HepG2 (cell line): Measurements from ENCODE around the gene PHLDB1.

Experiments
- EZH2 ChIP-seq: conservative IDR thresholded peaks from 2 replicates; pipeline ENCODE4 v1.6.1; 2012; ENCODE audit warnings: mild to moderate bottlenecking, low read depth, low read length, moderate library complexity
- FOSL1 ChIP-seq: sonication (generic); formaldehyde crosslinking; IDR thresholded peaks from 2 replicates; pipeline ENCODE4 v1.9.0; 2021; ENCODE audit warnings: missing genetic modification reagents, borderline replicate concordance
- HNRNPUL1 ChIP-seq: fragments of 200-400 bp; formaldehyde crosslinking; IDR thresholded peaks from 2 replicates; pipeline ENCODE4 v1.6.1; 2017; ENCODE audit warnings: low read depth, mild to moderate bottlenecking, low read length, moderate library complexity
- KLF16 ChIP-seq, 2 experiments: sonication (generic) in 1 of 2; formaldehyde crosslinking in 1 of 2; IDR thresholded peaks; 2 replicates each; pipeline versions ENCODE4 v1.6.1 to v1.8.0; 2016 to 2023; ENCODE audit warnings: missing genetic modification reagents in 2 of 2, missing compliant biosample characterization in 1 of 2
- RBAK ChIP-seq: sonication (generic); formaldehyde crosslinking; IDR thresholded peaks from 2 replicates; pipeline ENCODE4 v1.5.1; 2020; ENCODE audit warnings: mild to moderate bottlenecking, missing genetic modification reagents
- TCF12 ChIP-seq, 2 experiments: fragments of 450-650 bp in 1 of 2; sonication (generic) in 1 of 2; formaldehyde crosslinking in 1 of 2; IDR thresholded peaks; 2 replicates each; pipeline versions ENCODE4 v1.6.1 to v1.8.0; 2017 to 2022; ENCODE audit warnings: antibody characterized with exemption in 1 of 2, mild to moderate bottlenecking in 1 of 2, missing genetic modification reagents in 1 of 2, moderate library complexity in 1 of 2
- TF ChIP-seq, protein P1 (sequence below): sonication (generic); formaldehyde crosslinking; IDR thresholded peaks from 2 replicates; pipeline ENCODE4 v1.4.0; 2020; ENCODE audit warnings: mild to moderate bottlenecking, missing genetic modification reagents
- TF ChIP-seq, protein P2 (sequence below): sonication (generic); formaldehyde crosslinking; IDR thresholded peaks from 2 replicates; pipeline ENCODE4 v1.5.0; 2020; ENCODE audit warnings: mild to moderate bottlenecking, missing genetic modification reagents, moderate library complexity

DNA sequence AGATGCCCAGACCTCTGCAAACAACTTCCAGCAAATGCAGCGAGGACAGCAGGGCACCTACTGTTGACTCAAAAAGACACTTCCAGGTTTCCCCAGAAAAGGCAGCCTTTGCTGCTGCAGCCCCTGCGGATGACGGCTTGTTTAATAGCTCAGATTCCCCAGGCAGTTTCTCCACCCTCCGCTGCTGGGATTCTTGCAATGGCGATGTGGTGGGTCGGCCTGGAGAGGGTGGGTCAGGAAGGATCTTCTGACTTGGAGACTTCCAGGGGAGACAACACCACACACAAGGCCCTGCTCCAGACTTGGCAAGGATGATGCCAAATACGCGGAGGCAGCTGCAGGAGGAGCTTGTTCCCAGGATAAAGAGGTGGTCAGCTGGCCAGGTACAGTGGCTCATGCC, 89.9 kb downstream of the PHLDB1 start:
- TF ChIP-seq HNRNPUL1 = no peak
- no peak for TF ChIP-seq FOSL1 (CRISPR knock-in tag)
- TF ChIP-seq, protein P1, sequence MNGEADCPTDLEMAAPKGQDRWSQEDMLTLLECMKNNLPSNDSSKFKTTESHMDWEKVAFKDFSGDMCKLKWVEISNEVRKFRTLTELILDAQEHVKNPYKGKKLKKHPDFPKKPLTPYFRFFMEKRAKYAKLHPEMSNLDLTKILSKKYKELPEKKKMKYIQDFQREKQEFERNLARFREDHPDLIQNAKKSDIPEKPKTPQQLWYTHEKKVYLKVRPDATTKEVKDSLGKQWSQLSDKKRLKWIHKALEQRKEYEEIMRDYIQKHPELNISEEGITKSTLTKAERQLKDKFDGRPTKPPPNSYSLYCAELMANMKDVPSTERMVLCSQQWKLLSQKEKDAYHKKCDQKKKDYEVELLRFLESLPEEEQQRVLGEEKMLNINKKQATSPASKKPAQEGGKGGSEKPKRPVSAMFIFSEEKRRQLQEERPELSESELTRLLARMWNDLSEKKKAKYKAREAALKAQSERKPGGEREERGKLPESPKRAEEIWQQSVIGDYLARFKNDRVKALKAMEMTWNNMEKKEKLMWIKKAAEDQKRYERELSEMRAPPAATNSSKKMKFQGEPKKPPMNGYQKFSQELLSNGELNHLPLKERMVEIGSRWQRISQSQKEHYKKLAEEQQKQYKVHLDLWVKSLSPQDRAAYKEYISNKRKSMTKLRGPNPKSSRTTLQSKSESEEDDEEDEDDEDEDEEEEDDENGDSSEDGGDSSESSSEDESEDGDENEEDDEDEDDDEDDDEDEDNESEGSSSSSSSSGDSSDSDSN (CRISPR knock-in tag) = no peak
- no peak for TF ChIP-seq RBAK
- no peak for TF ChIP-seq TCF12 (IDR thresholded peaks at IDR 0.05)
- no peak for TF ChIP-seq TCF12 (CRISPR knock-in tag; IDR thresholded peaks at IDR 0.05)
- TF ChIP-seq, protein P2, sequence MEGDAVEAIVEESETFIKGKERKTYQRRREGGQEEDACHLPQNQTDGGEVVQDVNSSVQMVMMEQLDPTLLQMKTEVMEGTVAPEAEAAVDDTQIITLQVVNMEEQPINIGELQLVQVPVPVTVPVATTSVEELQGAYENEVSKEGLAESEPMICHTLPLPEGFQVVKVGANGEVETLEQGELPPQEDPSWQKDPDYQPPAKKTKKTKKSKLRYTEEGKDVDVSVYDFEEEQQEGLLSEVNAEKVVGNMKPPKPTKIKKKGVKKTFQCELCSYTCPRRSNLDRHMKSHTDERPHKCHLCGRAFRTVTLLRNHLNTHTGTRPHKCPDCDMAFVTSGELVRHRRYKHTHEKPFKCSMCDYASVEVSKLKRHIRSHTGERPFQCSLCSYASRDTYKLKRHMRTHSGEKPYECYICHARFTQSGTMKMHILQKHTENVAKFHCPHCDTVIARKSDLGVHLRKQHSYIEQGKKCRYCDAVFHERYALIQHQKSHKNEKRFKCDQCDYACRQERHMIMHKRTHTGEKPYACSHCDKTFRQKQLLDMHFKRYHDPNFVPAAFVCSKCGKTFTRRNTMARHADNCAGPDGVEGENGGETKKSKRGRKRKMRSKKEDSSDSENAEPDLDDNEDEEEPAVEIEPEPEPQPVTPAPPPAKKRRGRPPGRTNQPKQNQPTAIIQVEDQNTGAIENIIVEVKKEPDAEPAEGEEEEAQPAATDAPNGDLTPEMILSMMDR (CRISPR knock-in tag) = no peak
- no peak for TF ChIP-seq EZH2
- no peak for TF ChIP-seq KLF16 (CRISPR knock-in tag; IDR thresholded peaks at IDR 0.05)
